ENCODE data around the gene HMGXB4. TPM values are rescaled to one million over a fixed set of nuclear protein-coding genes. Genes with fewer than 3 reads are reported as not detected.

Gene HMGXB4
- total and polyA plus RNA-seq, 2 of the 13 experiments (the other 11 are each of a cell fraction or from before 2014, with no cell fraction given): 13.9 to 16.3 TPM

- TF ChIP-seq ZNF709 (CRISPR knock-in tag; IDR thresholded peaks at IDR 0.05) (peak; percentile 67; the same call in 1 of the 2 replicates), ZNF34 (CRISPR knock-in tag; IDR thresholded peaks at IDR 0.05; ENCODE audit: borderline replicate concordance) (no peak), ZNF24 (IDR thresholded peaks at IDR 0.05) (no peak), ZNF446 (CRISPR knock-in tag; IDR thresholded peaks at IDR 0.05) (peak; percentile 86), HOXA9 (CRISPR knock-in tag; IDR thresholded peaks at IDR 0.05; ENCODE audit: borderline replicate concordance) (peak; percentile 67; the same call in 1 of the 2 replicates), YY1 (IDR thresholded peaks at IDR 0.05; ENCODE audit: insufficient read depth, insufficient replicate concordance, low read depth, low read length) (peak; percentile 98), ATF7-NPFF (CRISPR knock-in tag; IDR thresholded peaks at IDR 0.05; ENCODE audit: low read depth) (peak; percentile 95), NCOA1 (CRISPR knock-in tag; IDR thresholded peaks at IDR 0.05) (peak; percentile 76; the same call in 1 of the 2 replicates), PHF21A (CRISPR knock-in tag; IDR thresholded peaks at IDR 0.05) (peak; percentile 47; the same call in 1 of the 2 replicates), MLX (CRISPR knock-in tag; IDR thresholded peaks at IDR 0.05) (0 out of 2 replicates have a peak, but pooled peaks have one; percentile 17), AHR (CRISPR knock-in tag; IDR thresholded peaks at IDR 0.05) (peak; percentile 84; the same call in 1 of the 2 replicates), CREB1 (IDR thresholded peaks at IDR 0.05) (no peak; the same call in 1 of the 2 replicates), CREB1 (CRISPR knock-in tag; IDR thresholded peaks at IDR 0.05) (peak; percentile 22; the same call in 1 of the 2 replicates), PAWR (CRISPR knock-in tag; IDR thresholded peaks at IDR 0.05; ENCODE audit: borderline replicate concordance) (no peak), ZNF577 (CRISPR knock-in tag; IDR thresholded peaks at IDR 0.05; ENCODE audit: borderline replicate concordance, low read depth) (peak; percentile 93; the same call in 1 of the 2 replicates), HNRNPLL (IDR thresholded peaks at IDR 0.05; ENCODE audit: low read depth, low read length, poor library complexity, severe bottlenecking) (peak; percentile 58), PHF8 (CRISPR knock-in tag; IDR thresholded peaks at IDR 0.05) (peak; percentile 97), ZNF232 (CRISPR knock-in tag; IDR thresholded peaks at IDR 0.05; ENCODE audit: borderline replicate concordance) (peak; percentile 43; the same call in 1 of the 2 replicates), NCOA2 (CRISPR knock-in tag; IDR thresholded peaks at IDR 0.05) (peak; percentile 33; the same call in 1 of the 2 replicates), SMC3 (IDR thresholded peaks at IDR 0.05; ENCODE audit: low read length) (no peak), RARG (CRISPR knock-in tag; IDR thresholded peaks at IDR 0.05; ENCODE audit: low read depth) (0 out of 2 replicates have a peak, but pooled peaks have one; percentile 45), ZSCAN21 (CRISPR knock-in tag; IDR thresholded peaks at IDR 0.05; ENCODE audit: borderline replicate concordance) (peak; percentile 20; the same call in 1 of the 2 replicates), ZSCAN29 (CRISPR knock-in tag; conservative IDR thresholded peaks at IDR 0.05) (peak; percentile 85)
- TF ChIP-seq, protein P1, sequence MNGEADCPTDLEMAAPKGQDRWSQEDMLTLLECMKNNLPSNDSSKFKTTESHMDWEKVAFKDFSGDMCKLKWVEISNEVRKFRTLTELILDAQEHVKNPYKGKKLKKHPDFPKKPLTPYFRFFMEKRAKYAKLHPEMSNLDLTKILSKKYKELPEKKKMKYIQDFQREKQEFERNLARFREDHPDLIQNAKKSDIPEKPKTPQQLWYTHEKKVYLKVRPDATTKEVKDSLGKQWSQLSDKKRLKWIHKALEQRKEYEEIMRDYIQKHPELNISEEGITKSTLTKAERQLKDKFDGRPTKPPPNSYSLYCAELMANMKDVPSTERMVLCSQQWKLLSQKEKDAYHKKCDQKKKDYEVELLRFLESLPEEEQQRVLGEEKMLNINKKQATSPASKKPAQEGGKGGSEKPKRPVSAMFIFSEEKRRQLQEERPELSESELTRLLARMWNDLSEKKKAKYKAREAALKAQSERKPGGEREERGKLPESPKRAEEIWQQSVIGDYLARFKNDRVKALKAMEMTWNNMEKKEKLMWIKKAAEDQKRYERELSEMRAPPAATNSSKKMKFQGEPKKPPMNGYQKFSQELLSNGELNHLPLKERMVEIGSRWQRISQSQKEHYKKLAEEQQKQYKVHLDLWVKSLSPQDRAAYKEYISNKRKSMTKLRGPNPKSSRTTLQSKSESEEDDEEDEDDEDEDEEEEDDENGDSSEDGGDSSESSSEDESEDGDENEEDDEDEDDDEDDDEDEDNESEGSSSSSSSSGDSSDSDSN (CRISPR knock-in tag; IDR thresholded peaks at IDR 0.05): peak; percentile 100
- TF ChIP-seq, protein P2, sequence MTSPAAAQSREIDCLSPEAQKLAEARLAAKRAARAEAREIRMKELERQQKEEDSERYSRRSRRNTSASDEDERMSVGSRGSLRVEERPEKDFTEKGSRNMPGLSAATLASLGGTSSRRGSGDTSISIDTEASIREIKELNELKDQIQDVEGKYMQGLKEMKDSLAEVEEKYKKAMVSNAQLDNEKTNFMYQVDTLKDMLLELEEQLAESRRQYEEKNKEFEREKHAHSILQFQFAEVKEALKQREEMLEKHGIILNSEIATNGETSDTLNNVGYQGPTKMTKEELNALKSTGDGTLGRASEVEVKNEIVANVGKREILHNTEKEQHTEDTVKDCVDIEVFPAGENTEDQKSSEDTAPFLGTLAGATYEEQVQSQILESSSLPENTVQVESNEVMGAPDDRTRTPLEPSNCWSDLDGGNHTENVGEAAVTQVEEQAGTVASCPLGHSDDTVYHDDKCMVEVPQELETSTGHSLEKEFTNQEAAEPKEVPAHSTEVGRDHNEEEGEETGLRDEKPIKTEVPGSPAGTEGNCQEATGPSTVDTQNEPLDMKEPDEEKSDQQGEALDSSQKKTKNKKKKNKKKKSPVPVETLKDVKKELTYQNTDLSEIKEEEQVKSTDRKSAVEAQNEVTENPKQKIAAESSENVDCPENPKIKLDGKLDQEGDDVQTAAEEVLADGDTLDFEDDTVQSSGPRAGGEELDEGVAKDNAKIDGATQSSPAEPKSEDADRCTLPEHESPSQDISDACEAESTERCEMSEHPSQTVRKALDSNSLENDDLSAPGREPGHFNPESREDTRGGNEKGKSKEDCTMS (CRISPR knock-in tag; conservative IDR thresholded peaks at IDR 0.05): no peak
Measured at GRCh38 chr22:35257321-35258190, at the start of gene HMGXB4 (continued).

Data from HepG2 (cell line).